Measurements from ENCODE around the gene DNAAF1. TPM values are rescaled to one million over a fixed set of nuclear protein-coding genes. Genes with fewer than 3 reads are reported as not detected.

DNAAF1 gene
- total RNA-seq, 1 donor from 2014 or later: not detected

DNA sequence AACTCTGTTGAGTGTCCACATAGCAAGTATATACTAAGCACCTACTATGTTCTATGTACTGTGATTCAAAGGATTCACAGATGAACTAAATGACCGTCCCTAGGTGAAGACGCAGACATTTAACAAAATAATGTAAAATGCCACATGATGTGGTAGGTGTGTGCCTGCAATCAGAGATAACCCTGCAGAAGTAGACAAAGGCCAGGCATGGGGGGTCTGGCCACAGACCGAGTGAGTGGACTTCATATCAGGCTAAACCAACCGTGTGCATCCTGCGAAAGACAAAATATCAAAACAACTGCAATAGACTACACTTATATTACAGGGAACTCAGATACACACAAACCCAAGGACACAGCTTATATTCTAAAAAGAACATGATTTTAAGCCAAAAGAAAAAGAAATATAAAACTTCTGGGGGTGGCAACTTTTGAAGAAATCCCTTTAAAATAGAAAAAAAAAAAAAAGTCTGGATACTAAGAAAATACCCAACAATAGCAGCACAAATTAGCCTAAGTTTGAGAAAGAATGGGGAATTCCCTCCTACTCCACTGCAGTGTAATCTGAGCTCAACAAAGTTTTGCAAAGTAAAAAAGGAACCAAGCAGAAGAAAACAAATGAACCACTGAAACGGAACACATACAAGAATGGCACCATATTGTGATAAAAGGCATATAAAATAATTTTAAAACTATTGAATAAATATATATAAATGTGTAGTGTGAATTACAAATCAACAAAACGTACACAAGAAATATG lies 12.4 kb upstream of the DNAAF1 start:
- no peak for TF ChIP-seq CTCF (IDR thresholded peaks at IDR 0.05; ENCODE audit: insufficient read depth, low read length, poor library complexity, severe bottlenecking)
- Histone ChIP-seq H3K4me3 (ENCODE audit: low read depth, low read length) (no peak overlapping the region), H3K36me3 (ENCODE audit: control insufficient read depth, insufficient read depth, low read length) (no peaks in the 10 kb centered on the region), H3K27me3 (ENCODE audit: control insufficient read depth, insufficient read depth, low read length) (no peaks in the 10 kb centered on the region)
- DNase-seq (ENCODE audit: low read depth): no peak

GRCh38 chr16:84136331-84137125 lies 8.6 kb upstream of the DNAAF1 start:
- no peaks in the 10 kb centered on the region for H3K27me3 ChIP-seq (ENCODE audit: control insufficient read depth, insufficient read depth, low read length)
- no peak for DNase-seq (ENCODE audit: low read depth)
- H3K36me3 ChIP-seq (ENCODE audit: control insufficient read depth, insufficient read depth, low read length): no peaks in the 10 kb centered on the region
- TF ChIP-seq CTCF (IDR thresholded peaks at IDR 0.05; ENCODE audit: insufficient read depth, low read length, poor library complexity, severe bottlenecking): no peak
- no peak overlapping the region for H3K4me3 ChIP-seq (ENCODE audit: low read depth, low read length)

DNA sequence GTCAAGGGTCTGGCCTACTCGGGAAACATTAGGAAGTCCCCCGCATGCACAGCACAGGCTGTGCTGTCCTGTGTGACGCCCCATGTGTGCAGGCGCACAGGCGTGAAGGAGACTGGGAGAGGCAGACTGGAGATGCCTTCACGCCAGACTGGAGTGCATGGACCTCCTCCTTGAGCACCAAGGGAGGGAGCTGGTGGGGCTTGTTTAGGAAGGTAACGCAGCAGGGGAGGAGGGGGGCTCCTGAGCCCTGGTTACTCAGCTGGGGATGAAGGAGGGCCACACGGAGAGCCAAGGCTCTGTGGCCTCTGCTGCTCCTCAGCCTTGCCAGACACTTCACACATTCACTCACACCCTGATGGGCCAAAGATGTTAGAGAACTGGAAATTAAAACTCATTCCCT lies 7.8 kb upstream of the DNAAF1 start:
- Histone ChIP-seq H3K36me3 (ENCODE audit: control insufficient read depth, insufficient read depth, low read length) (no peaks in the 10 kb centered on the region), H3K27me3 (ENCODE audit: control insufficient read depth, insufficient read depth, low read length) (no peaks in the 10 kb centered on the region), H3K4me3 (ENCODE audit: low read depth, low read length) (no peak overlapping the region)
- no peak for DNase-seq (ENCODE audit: low read depth)
- TF ChIP-seq CTCF (IDR thresholded peaks at IDR 0.05; ENCODE audit: insufficient read depth, low read length, poor library complexity, severe bottlenecking): no peak

DNA sequence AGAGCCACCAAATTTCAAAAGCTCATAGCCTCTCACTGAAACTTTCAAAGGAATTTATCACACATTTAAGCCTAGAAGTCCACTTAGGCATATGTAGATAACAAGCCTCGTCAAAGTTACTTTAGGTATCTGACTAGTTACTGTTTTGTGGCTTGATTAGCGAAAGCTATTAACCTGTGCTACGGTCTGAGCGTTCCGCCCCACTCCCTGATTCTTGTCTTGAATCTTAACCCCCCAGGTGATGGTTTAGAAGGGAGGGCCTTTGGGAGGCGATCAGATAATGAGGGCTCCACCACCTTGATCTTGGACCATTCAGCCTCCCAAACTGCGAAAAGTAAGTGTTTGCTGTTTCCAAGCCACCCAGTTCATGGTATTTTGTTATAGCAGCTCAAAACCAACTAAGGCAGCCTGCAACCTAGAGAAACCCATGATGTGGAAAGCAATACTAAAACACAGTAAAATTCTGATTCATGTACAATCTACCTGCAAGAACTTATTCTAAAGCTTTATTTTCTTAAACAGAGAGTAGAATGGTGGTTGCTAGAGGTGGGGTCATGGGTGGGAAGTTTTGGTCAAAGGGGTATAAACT lies 7.2 kb upstream of the DNAAF1 start:
- DNase-seq (ENCODE audit: low read depth): no peak
- no peak for TF ChIP-seq CTCF (IDR thresholded peaks at IDR 0.05; ENCODE audit: insufficient read depth, low read length, poor library complexity, severe bottlenecking)
- Histone ChIP-seq H3K4me3 (ENCODE audit: low read depth, low read length) (no peak overlapping the region), H3K27me3 (ENCODE audit: control insufficient read depth, insufficient read depth, low read length) (no peaks in the 10 kb centered on the region), H3K36me3 (ENCODE audit: control insufficient read depth, insufficient read depth, low read length) (no peaks in the 10 kb centered on the region)

DNA sequence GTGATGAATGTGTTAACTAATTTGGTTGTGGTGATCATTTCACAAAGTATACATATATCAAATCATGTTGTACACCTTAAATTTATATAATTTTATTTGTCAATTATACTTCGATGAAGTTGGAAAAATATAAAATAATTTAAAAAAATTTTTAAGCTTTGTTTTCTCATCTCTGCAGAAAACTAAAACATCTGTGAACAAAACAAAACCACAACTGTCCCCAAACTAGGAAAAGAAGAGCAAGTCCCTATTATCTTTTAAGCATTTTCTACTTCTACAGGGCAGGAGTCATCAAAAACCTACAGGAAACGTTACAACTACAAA lies 6.6 kb upstream of the DNAAF1 start:
- Histone ChIP-seq H3K4me3 (ENCODE audit: low read depth, low read length) (no peak overlapping the region), H3K36me3 (ENCODE audit: control insufficient read depth, insufficient read depth, low read length) (no peaks in the 10 kb centered on the region), H3K27me3 (ENCODE audit: control insufficient read depth, insufficient read depth, low read length) (no peaks in the 10 kb centered on the region)
- no peak for TF ChIP-seq CTCF (IDR thresholded peaks at IDR 0.05; ENCODE audit: insufficient read depth, low read length, poor library complexity, severe bottlenecking)
- no peak for DNase-seq (ENCODE audit: low read depth)
